Fibroblast of skin of right quadriceps (primary cell): ENCODE results near the gene SPAAR.
"Not testable (repeated sequence)": the region's sequence is repeated elsewhere in the genome, so short reads cannot be mapped to it uniquely, and the experiment has no call there.

Source experiments
- DNase-seq: peaks from one replicate; pipeline ENCODE4 v3.0.0-alpha.2; 2013

The SPAAR gene

GRCh38 chr9:35909274-35909673 is at the start of gene SPAAR:
SPAAR (plus strand) TSS chr9:35909490; CDS start chr9:35910464, 974 bp downstream.
- DNase-seq: no peak

- no peak for DNase-seq
Measured at GRCh38 chr9:35859990-35860339, 49.3 kb upstream of the SPAAR start.

- DNase-seq: no peak
Measured at GRCh38 chr9:35861161-35861897, 48.0 kb upstream of the SPAAR start.

GRCh38 chr9:35862328-35862727 is 47.0 kb upstream of the SPAAR start:
- no peak for DNase-seq

GRCh38 chr9:35863583-35863982 is 45.7 kb upstream of the SPAAR start:
- DNase-seq: no peak

GRCh38 chr9:35864695-35865255 is 44.5 kb upstream of the SPAAR start:
- DNase-seq: no peak

GRCh38 chr9:35867538-35867937 is 41.8 kb upstream of the SPAAR start:
- no peak for DNase-seq

- DNase-seq: no peak
Measured at GRCh38 chr9:35868933-35869332, 40.4 kb upstream of the SPAAR start.

- no peak for DNase-seq
Measured at GRCh38 chr9:35869621-35870216, 39.6 kb upstream of the SPAAR start.

GRCh38 chr9:35870351-35870923 is 38.9 kb upstream of the SPAAR start, which contains the start of gene OR13J1:
OR13J1 (minus strand) TSS chr9:35870401; CDS start chr9:35870401, 0 bp downstream.
- DNase-seq: no peak

GRCh38 chr9:35871545-35871944 is 37.7 kb upstream of the SPAAR start:
- no peak for DNase-seq

- DNase-seq: no peak
Measured at GRCh38 chr9:35872505-35872904, 36.8 kb upstream of the SPAAR start.

GRCh38 chr9:35882263-35882848 is 26.9 kb upstream of the SPAAR start:
- DNase-seq: peak; percentile 62

GRCh38 chr9:35882996-35883395 is 26.3 kb upstream of the SPAAR start:
- peak; percentile 26 for DNase-seq

GRCh38 chr9:35884908-35885307 is 24.4 kb upstream of the SPAAR start:
- not testable (repeated sequence) for DNase-seq

GRCh38 chr9:35891646-35892045 is 17.6 kb upstream of the SPAAR start:
- DNase-seq: no peak

- no peak for DNase-seq
Measured at GRCh38 chr9:35892051-35892450, 17.2 kb upstream of the SPAAR start.

GRCh38 chr9:35896570-35896969 is 12.7 kb upstream of the SPAAR start:
- no peak for DNase-seq

- DNase-seq: not testable (repeated sequence)
Measured at GRCh38 chr9:35897376-35898099, 11.8 kb upstream of the SPAAR start.

GRCh38 chr9:35898337-35898736 is 11.0 kb upstream of the SPAAR start:
- DNase-seq: no peak

GRCh38 chr9:35899021-35899420 is 10.3 kb upstream of the SPAAR start:
- DNase-seq: no peak

GRCh38 chr9:35903049-35903448 is 6.2 kb upstream of the SPAAR start:
- peak; percentile 57 for DNase-seq

GRCh38 chr9:35904338-35904737 is 5.0 kb upstream of the SPAAR start:
- DNase-seq: no peak
